ENCODE results near the gene IL27RA.

IL27RA gene

GRCh38 chr19:14085309-14085995 lies 53.9 kb downstream of the IL27RA start, which contains the start of gene C19orf67:
TSS of gene C19orf67 (minus strand) at chr19:14085783. CDS start at chr19:14085627, 156 bp downstream.
- H3K27me3 ChIP-seq (ENCODE audit: control insufficient read depth in 3 of 3, insufficient read depth in 3 of 3, low read depth in 1 of 3, low read length in 3 of 3), result peaks cover 0 to 4% (median 0%) of the 10 kb centered on the region in 3 experiments
- H2BK120ac ChIP-seq (ENCODE audit: low read depth, low read length), result no peak within 1 kb of the TSS
- peaks cover 14 to 28% of the 10 kb centered on the region in 2 donors for H3K36me3 ChIP-seq (replicated peaks in 1 of 2; ENCODE audit: control insufficient read depth in 2 of 2, insufficient read depth in 2 of 2, low read length in 2 of 2)
- H2BK12ac ChIP-seq (ENCODE audit: low read length), result no peak within 1 kb of the TSS
- H2BK5ac ChIP-seq (ENCODE audit: low read length), result no peak within 1 kb of the TSS
- H3K23ac ChIP-seq (ENCODE audit: low read depth, low read length, poor library complexity), result no peak within 1 kb of the TSS
- no peak within 1 kb of the TSS for H3K4me3 ChIP-seq (ENCODE audit: low read length in 2 of 2)
- no peak within 1 kb of the TSS for H3K27ac ChIP-seq (replicated peaks; ENCODE audit: low read length)
- peak within 1 kb of the TSS; percentile 39 for H3K4me2 ChIP-seq (ENCODE audit: insufficient read depth, low read length, poor library complexity, severe bottlenecking)
- no peak within 1 kb of the TSS for H4K8ac ChIP-seq (ENCODE audit: low read depth, low read length)
- WGBS, 2 donors (ENCODE audit: extremely low coverage in 2 of 2, insufficient read length in 2 of 2, insufficient replicate concordance in 1 of 2), result no CpG with 5 or more reads among the region's 54 CpGs
- no peak within 1 kb of the TSS for H3K14ac ChIP-seq (ENCODE audit: low read length)
- no peak within 1 kb of the TSS for H3K4ac ChIP-seq (ENCODE audit: low read length)
- H3K9me3 ChIP-seq (replicated peaks in 1 of 2; ENCODE audit: control insufficient read depth in 2 of 2, insufficient read depth in 1 of 2, low read depth in 1 of 2, low read length in 2 of 2), result peaks cover 0 to 4% of the 10 kb centered on the region in 2 donors
- no peak within 1 kb of the TSS for H2BK15ac ChIP-seq (ENCODE audit: low read length)
- H2AFZ ChIP-seq (ENCODE audit: low read length), result no peak within 1 kb of the TSS
- H3K79me1 ChIP-seq (ENCODE audit: low read depth, low read length), result peaks cover 4% of the 10 kb centered on the region
- no peak within 1 kb of the TSS for H4K91ac ChIP-seq (ENCODE audit: low read depth, low read length, poor library complexity)
- no peak within 1 kb of the TSS for H3K18ac ChIP-seq (ENCODE audit: low read length)
- peaks cover 0 to 8% of the 10 kb centered on the region in 2 donors for H3K4me1 ChIP-seq (ENCODE audit: control insufficient read depth in 2 of 2, insufficient read depth in 1 of 2, low read depth in 1 of 2, low read length in 2 of 2)
- no peak for DNase-seq (ENCODE audit: low spot score)
- H3K9ac ChIP-seq (ENCODE audit: low read depth, low read length, poor library complexity), result no peak within 1 kb of the TSS
- peak within 1 kb of the TSS; percentile 0 for H2AK5ac ChIP-seq (ENCODE audit: low read depth, low read length)

GRCh38 chr19:14086098-14086497 lies 54.5 kb downstream of the IL27RA start:
- Histone ChIP-seq H4K91ac (ENCODE audit: low read depth, low read length, poor library complexity) (no peak overlapping the region), H3K4ac (ENCODE audit: low read length) (no peak overlapping the region), H3K23ac (ENCODE audit: low read depth, low read length, poor library complexity) (no peak overlapping the region), H3K4me1 (ENCODE audit: control insufficient read depth in 2 of 2, insufficient read depth in 1 of 2, low read depth in 1 of 2, low read length in 2 of 2) (peaks cover 0 to 8% of the 10 kb centered on the region in 2 donors), H2BK5ac (ENCODE audit: low read length) (no peak overlapping the region), H3K4me2 (ENCODE audit: insufficient read depth, low read length, poor library complexity, severe bottlenecking) (no peak overlapping the region), H2BK120ac (ENCODE audit: low read depth, low read length) (no peak overlapping the region), H3K27ac (replicated peaks; ENCODE audit: low read length) (no peak overlapping the region), H3K79me1 (ENCODE audit: low read depth, low read length) (peaks cover 4% of the 10 kb centered on the region), H2AK5ac (ENCODE audit: low read depth, low read length) (no peak overlapping the region), H2BK15ac (ENCODE audit: low read length) (no peak overlapping the region), H3K36me3 (replicated peaks in 1 of 2; ENCODE audit: control insufficient read depth in 2 of 2, insufficient read depth in 2 of 2, low read length in 2 of 2) (peaks cover 14 to 28% of the 10 kb centered on the region in 2 donors), H3K27me3 (ENCODE audit: control insufficient read depth in 3 of 3, insufficient read depth in 3 of 3, low read depth in 1 of 3, low read length in 3 of 3) (peaks cover 0 to 4% (median 0%) of the 10 kb centered on the region in 3 experiments), H3K9ac (ENCODE audit: low read depth, low read length, poor library complexity) (no peak overlapping the region), H2BK12ac (ENCODE audit: low read length) (no peak overlapping the region), H3K4me3 (ENCODE audit: low read length in 2 of 2) (no peak overlapping the region), H3K9me3 (replicated peaks in 1 of 2; ENCODE audit: control insufficient read depth in 2 of 2, insufficient read depth in 1 of 2, low read depth in 1 of 2, low read length in 2 of 2) (peaks cover 0 to 4% of the 10 kb centered on the region in 2 donors), H3K14ac (ENCODE audit: low read length) (no peak overlapping the region), H2AFZ (ENCODE audit: low read length) (no peak overlapping the region), H4K8ac (ENCODE audit: low read depth, low read length) (no peak overlapping the region), H3K18ac (ENCODE audit: low read length) (no peak overlapping the region)
- no peak for DNase-seq (ENCODE audit: low spot score)
- WGBS, 2 donors (ENCODE audit: extremely low coverage in 2 of 2, insufficient read length in 2 of 2, insufficient replicate concordance in 1 of 2), result no CpG with 5 or more reads among the region's 5 CpGs

GRCh38 chr19:14088634-14089411 lies 57.3 kb downstream of the IL27RA start:
- WGBS, 2 donors (ENCODE audit: extremely low coverage in 2 of 2, insufficient read length in 2 of 2, insufficient replicate concordance in 1 of 2), result no CpG with 5 or more reads among the region's 30 CpGs

GRCh38 chr19:14089412-14089661 lies 57.8 kb downstream of the IL27RA start:
- H3K27me3 ChIP-seq (ENCODE audit: control insufficient read depth in 3 of 3, insufficient read depth in 3 of 3, low read depth in 1 of 3, low read length in 3 of 3), result peaks cover 0 to 4% (median 0%) of the 10 kb centered on the region in 3 experiments
- DNase-seq (ENCODE audit: low spot score), result no peak
- peak overlapping the region; percentile 83 to 98 for H3K4me3 ChIP-seq (ENCODE audit: low read length in 2 of 2)
- peaks cover 3 to 4% of the 10 kb centered on the region in 2 donors for H3K4me1 ChIP-seq (ENCODE audit: control insufficient read depth in 2 of 2, insufficient read depth in 1 of 2, low read depth in 1 of 2, low read length in 2 of 2)
- H3K23ac ChIP-seq (ENCODE audit: low read depth, low read length, poor library complexity), result no peak overlapping the region
- H2BK5ac ChIP-seq (ENCODE audit: low read length), result no peak overlapping the region
- H3K36me3 ChIP-seq (replicated peaks in 1 of 2; ENCODE audit: control insufficient read depth in 2 of 2, insufficient read depth in 2 of 2, low read length in 2 of 2), result peaks cover 14 to 34% of the 10 kb centered on the region in 2 donors
- no peak overlapping the region for H2AK5ac ChIP-seq (ENCODE audit: low read depth, low read length)
- H2AFZ ChIP-seq (ENCODE audit: low read length), result peak overlapping the region; percentile 61
- no CpG with 5 or more reads among the region's 16 CpGs for WGBS, 2 donors (ENCODE audit: extremely low coverage in 2 of 2, insufficient read length in 2 of 2, insufficient replicate concordance in 1 of 2)
- H2BK15ac ChIP-seq (ENCODE audit: low read length), result no peak overlapping the region
- no peak overlapping the region for H4K91ac ChIP-seq (ENCODE audit: low read depth, low read length, poor library complexity)
- peaks cover 4% of the 10 kb centered on the region for H3K79me1 ChIP-seq (ENCODE audit: low read depth, low read length)
- H3K4ac ChIP-seq (ENCODE audit: low read length), result no peak overlapping the region
- no peak overlapping the region for H4K8ac ChIP-seq (ENCODE audit: low read depth, low read length)
- no peak overlapping the region for H3K18ac ChIP-seq (ENCODE audit: low read length)
- peak overlapping the region; percentile 72 for H3K9ac ChIP-seq (ENCODE audit: low read depth, low read length, poor library complexity)
- H2BK120ac ChIP-seq (ENCODE audit: low read depth, low read length), result no peak overlapping the region
- H3K27ac ChIP-seq (replicated peaks; ENCODE audit: low read length), result no peak overlapping the region
- H3K4me2 ChIP-seq (ENCODE audit: insufficient read depth, low read length, poor library complexity, severe bottlenecking), result peak overlapping the region; percentile 61
- H3K9me3 ChIP-seq (replicated peaks in 1 of 2; ENCODE audit: control insufficient read depth in 2 of 2, insufficient read depth in 1 of 2, low read depth in 1 of 2, low read length in 2 of 2), result peaks cover 11% of the 10 kb centered on the region in 2 donors
- no peak overlapping the region for H3K14ac ChIP-seq (ENCODE audit: low read length)
- no peak overlapping the region for H2BK12ac ChIP-seq (ENCODE audit: low read length)

More at GRCh38 chr19:14088634-14089411, 57.3 kb downstream of the IL27RA start:
- H3K27ac ChIP-seq (replicated peaks; ENCODE audit: low read length), result no peak overlapping the region
- peak overlapping the region; percentile 27 for H3K23ac ChIP-seq (ENCODE audit: low read depth, low read length, poor library complexity)
- no peak overlapping the region for H3K18ac ChIP-seq (ENCODE audit: low read length)
- H4K8ac ChIP-seq (ENCODE audit: low read depth, low read length), result no peak overlapping the region
- peaks cover 9 to 11% of the 10 kb centered on the region in 2 donors for H3K9me3 ChIP-seq (replicated peaks in 1 of 2; ENCODE audit: control insufficient read depth in 2 of 2, insufficient read depth in 1 of 2, low read depth in 1 of 2, low read length in 2 of 2)
- H2AK5ac ChIP-seq (ENCODE audit: low read depth, low read length), result peak overlapping the region; percentile 24
- peaks cover 3 to 4% of the 10 kb centered on the region in 2 donors for H3K4me1 ChIP-seq (ENCODE audit: control insufficient read depth in 2 of 2, insufficient read depth in 1 of 2, low read depth in 1 of 2, low read length in 2 of 2)
- H3K4me2 ChIP-seq (ENCODE audit: insufficient read depth, low read length, poor library complexity, severe bottlenecking), result peak overlapping the region; percentile 61
- peak overlapping the region; percentile 56 for H4K91ac ChIP-seq (ENCODE audit: low read depth, low read length, poor library complexity)
- H2BK5ac ChIP-seq (ENCODE audit: low read length), result peak overlapping the region; percentile 4
- H3K4me3 ChIP-seq (ENCODE audit: low read length in 2 of 2), result peak overlapping the region; percentile 83 to 98
- H2BK15ac ChIP-seq (ENCODE audit: low read length), result no peak overlapping the region
- no peak overlapping the region for H2AFZ ChIP-seq (ENCODE audit: low read length)
- H2BK12ac ChIP-seq (ENCODE audit: low read length), result no peak overlapping the region
- H3K14ac ChIP-seq (ENCODE audit: low read length), result no peak overlapping the region
- H3K36me3 ChIP-seq (replicated peaks in 1 of 2; ENCODE audit: control insufficient read depth in 2 of 2, insufficient read depth in 2 of 2, low read length in 2 of 2), result peaks cover 14 to 34% of the 10 kb centered on the region in 2 donors
- no peak overlapping the region for H3K9ac ChIP-seq (ENCODE audit: low read depth, low read length, poor library complexity)
- H2BK120ac ChIP-seq (ENCODE audit: low read depth, low read length), result no peak overlapping the region
- no peak overlapping the region for H3K4ac ChIP-seq (ENCODE audit: low read length)
- no peak for DNase-seq (ENCODE audit: low spot score)
- peaks cover 4% of the 10 kb centered on the region for H3K79me1 ChIP-seq (ENCODE audit: low read depth, low read length)
- H3K27me3 ChIP-seq (ENCODE audit: control insufficient read depth in 3 of 3, insufficient read depth in 3 of 3, low read depth in 1 of 3, low read length in 3 of 3), result peaks cover 0 to 4% (median 0%) of the 10 kb centered on the region in 3 experiments
